Tibial nerve (tissue), 3 donors: ENCODE data around the gene TBC1D5.

ENCODE experiments used
- POLR2A ChIP-seq, 2 donors: fragments of 450-650 bp; IDR thresholded peaks; one replicate each; pipeline ENCODE4 v1.6.1; 2017; ENCODE audit warnings: antibody characterized with exemption in 2 of 2, mild to moderate bottlenecking in 2 of 2, moderate library complexity in 2 of 2
- TF ChIP-seq, protein P1 (sequence below), 5 experiments: fragments of 200-600 bp in 3 of 5; fragments of 450-650 bp in 2 of 5; sonication (generic) in 3 of 5; IDR thresholded peaks; one replicate each; pipeline ENCODE4 v1.5.1; 2016 to 2019; ENCODE audit warnings: antibody characterized with exemption in 5 of 5, mild to moderate bottlenecking in 3 of 5, moderate library complexity in 2 of 5

- no peak for TF ChIP-seq POLR2A (IDR thresholded peaks at IDR 0.05)
- TF ChIP-seq, protein P1, sequence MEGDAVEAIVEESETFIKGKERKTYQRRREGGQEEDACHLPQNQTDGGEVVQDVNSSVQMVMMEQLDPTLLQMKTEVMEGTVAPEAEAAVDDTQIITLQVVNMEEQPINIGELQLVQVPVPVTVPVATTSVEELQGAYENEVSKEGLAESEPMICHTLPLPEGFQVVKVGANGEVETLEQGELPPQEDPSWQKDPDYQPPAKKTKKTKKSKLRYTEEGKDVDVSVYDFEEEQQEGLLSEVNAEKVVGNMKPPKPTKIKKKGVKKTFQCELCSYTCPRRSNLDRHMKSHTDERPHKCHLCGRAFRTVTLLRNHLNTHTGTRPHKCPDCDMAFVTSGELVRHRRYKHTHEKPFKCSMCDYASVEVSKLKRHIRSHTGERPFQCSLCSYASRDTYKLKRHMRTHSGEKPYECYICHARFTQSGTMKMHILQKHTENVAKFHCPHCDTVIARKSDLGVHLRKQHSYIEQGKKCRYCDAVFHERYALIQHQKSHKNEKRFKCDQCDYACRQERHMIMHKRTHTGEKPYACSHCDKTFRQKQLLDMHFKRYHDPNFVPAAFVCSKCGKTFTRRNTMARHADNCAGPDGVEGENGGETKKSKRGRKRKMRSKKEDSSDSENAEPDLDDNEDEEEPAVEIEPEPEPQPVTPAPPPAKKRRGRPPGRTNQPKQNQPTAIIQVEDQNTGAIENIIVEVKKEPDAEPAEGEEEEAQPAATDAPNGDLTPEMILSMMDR (IDR thresholded peaks at IDR 0.05), result no peak
Measured at GRCh38 chr3:17235310-17235709, 507.1 kb downstream of the TBC1D5 start.
